ENCODE data around the gene STX1A. TPM values are rescaled to one million over a fixed set of nuclear protein-coding genes. Genes with fewer than 3 reads are reported as not detected.

Gene STX1A
- total and polyA plus RNA-seq, 2 of the 4 experiments (the other 2 are of a cell fraction), result 9.3 to 22.0 TPM

DNA sequence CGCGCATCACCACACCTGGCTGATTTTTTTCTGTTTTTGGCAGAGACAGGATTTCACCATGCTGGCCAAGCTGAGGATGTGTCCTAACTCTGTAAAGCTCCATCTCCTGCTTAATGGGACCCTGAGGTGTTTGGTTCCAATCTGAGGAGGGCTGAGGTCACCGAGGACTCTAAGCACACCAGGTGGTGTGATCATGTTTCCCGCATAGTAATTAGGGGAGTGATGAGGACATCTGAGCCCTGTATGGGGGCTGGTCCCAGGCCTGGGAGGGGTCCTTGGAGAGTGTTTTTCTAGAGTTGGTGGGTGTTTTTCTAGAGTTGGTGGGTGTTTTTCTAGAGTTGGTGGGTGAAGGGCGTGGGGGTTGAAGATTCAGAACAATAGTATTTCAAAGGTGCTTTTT lies 22.1 kb upstream of the STX1A start:
- in situ Hi-C loops (cut with MboI; ENCODE audit: low sequenced_read_pairs), result no loop called here
- dilution Hi-C loops (cut with HindIII; ENCODE audit: low sequenced_read_pairs, unreplicated experiment), result no loop called here
- Histone ChIP-seq H4K8ac (ENCODE audit: low read depth in 2 of 2, low read length in 2 of 2) (no peak overlapping the region), H3K4me2 (ENCODE audit: low read depth, low read length) (no peak overlapping the region), H3K4me3 (ENCODE audit: insufficient read depth, low read depth, low read length) (no peak overlapping the region), H3K23ac (ENCODE audit: low read depth, low read length) (no peak overlapping the region), H3K79me1 (ENCODE audit: low read depth in 1 of 2, low read length in 2 of 2) (peaks cover 5 to 20% of the 10 kb centered on the region in 2 experiments; a peak in 3 of 4 replicates), H3K36me3 (ENCODE audit: control insufficient read depth, insufficient read depth, low read length) (0 out of 2 replicates have a peak, but pooled peaks cover 2% of the 10 kb centered on the region), H2BK20ac (ENCODE audit: low read depth, low read length) (no peak overlapping the region), H3K9me3 (ENCODE audit: control insufficient read depth, insufficient read depth, low read length) (no peaks in the 10 kb centered on the region), H4K20me1 (ENCODE audit: insufficient read depth, low read length) (peaks cover 3% of the 10 kb centered on the region; the same call in 1 of the 2 replicates), H2BK15ac (ENCODE audit: low read depth, low read length) (no peak overlapping the region), H3K27ac (ENCODE audit: insufficient read depth, low read length) (no peak overlapping the region), H2BK5ac (ENCODE audit: low read depth, low read length, poor library complexity, severe bottlenecking) (no peak overlapping the region), H3K27me3 (ENCODE audit: control insufficient read depth, insufficient read depth, low read length) (no peaks in the 10 kb centered on the region), H3K9ac (ENCODE audit: low read depth, low read length) (no peak overlapping the region), H3K18ac (ENCODE audit: low read depth, low read length) (no peak overlapping the region), H2BK120ac (ENCODE audit: low read depth, low read length) (no peak overlapping the region), H3K56ac (ENCODE audit: extremely low read depth, insufficient read depth, low read length) (no peak overlapping the region), H2AFZ (replicated peaks; ENCODE audit: low read length, poor library complexity) (no peak overlapping the region), H3K14ac (replicated peaks; ENCODE audit: low read depth, low read length) (no peak overlapping the region), H4K5ac (ENCODE audit: low read depth, low read length) (no peak overlapping the region), H3K9me1 (ENCODE audit: insufficient read depth, low read length) (peaks cover 8% of the 10 kb centered on the region), H2AK9ac (replicated peaks; ENCODE audit: low read depth, low read length, poor library complexity) (no peak overlapping the region), H3K4ac (ENCODE audit: low read depth, low read length) (no peak overlapping the region; the same call in 1 of the 2 replicates), H3K4me1 (ENCODE audit: control insufficient read depth, insufficient read depth, low read length) (peaks cover 7% of the 10 kb centered on the region), H4K91ac (ENCODE audit: insufficient read depth, low read depth, low read length) (no peak overlapping the region), H2AK5ac (ENCODE audit: low read depth, low read length) (no peak overlapping the region)
- no TSS peak for BruUV-seq (replicated peaks)
- TF ChIP-seq SMC3 (IDR thresholded peaks at IDR 0.05; ENCODE audit: low read depth, low read length) (no peak), RAD21 (IDR thresholded peaks at IDR 0.05; ENCODE audit: low read length) (no peak), NFE2L2 (IDR thresholded peaks at IDR 0.05; ENCODE audit: low read depth, low read length) (no peak), RFX5 (IDR thresholded peaks at IDR 0.05; ENCODE audit: low read depth, low read length) (no peak), RCOR1 (IDR thresholded peaks at IDR 0.05; ENCODE audit: insufficient replicate concordance, low read length) (no peak), MXI1 (IDR thresholded peaks at IDR 0.05; ENCODE audit: borderline replicate concordance, low read depth, low read length) (no peak), FOS (IDR thresholded peaks at IDR 0.05; ENCODE audit: low read depth, low read length) (no peak), MAZ (IDR thresholded peaks at IDR 0.05; ENCODE audit: borderline replicate concordance, low read depth, low read length) (no peak), POLR2A (IDR thresholded peaks at IDR 0.05; ENCODE audit: low read depth, low read length) (no peak), BHLHE40 (IDR thresholded peaks at IDR 0.05; ENCODE audit: low read depth, low read length) (no peak), CHD1 (IDR thresholded peaks at IDR 0.05; ENCODE audit: low read depth, low read length) (no peak)
- TF ChIP-seq, protein P1, sequence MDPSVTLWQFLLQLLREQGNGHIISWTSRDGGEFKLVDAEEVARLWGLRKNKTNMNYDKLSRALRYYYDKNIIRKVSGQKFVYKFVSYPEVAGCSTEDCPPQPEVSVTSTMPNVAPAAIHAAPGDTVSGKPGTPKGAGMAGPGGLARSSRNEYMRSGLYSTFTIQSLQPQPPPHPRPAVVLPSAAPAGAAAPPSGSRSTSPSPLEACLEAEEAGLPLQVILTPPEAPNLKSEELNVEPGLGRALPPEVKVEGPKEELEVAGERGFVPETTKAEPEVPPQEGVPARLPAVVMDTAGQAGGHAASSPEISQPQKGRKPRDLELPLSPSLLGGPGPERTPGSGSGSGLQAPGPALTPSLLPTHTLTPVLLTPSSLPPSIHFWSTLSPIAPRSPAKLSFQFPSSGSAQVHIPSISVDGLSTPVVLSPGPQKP (IDR thresholded peaks at IDR 0.05; ENCODE audit: borderline replicate concordance, low read depth, low read length), result no peak
- TF ChIP-seq, protein P2, sequence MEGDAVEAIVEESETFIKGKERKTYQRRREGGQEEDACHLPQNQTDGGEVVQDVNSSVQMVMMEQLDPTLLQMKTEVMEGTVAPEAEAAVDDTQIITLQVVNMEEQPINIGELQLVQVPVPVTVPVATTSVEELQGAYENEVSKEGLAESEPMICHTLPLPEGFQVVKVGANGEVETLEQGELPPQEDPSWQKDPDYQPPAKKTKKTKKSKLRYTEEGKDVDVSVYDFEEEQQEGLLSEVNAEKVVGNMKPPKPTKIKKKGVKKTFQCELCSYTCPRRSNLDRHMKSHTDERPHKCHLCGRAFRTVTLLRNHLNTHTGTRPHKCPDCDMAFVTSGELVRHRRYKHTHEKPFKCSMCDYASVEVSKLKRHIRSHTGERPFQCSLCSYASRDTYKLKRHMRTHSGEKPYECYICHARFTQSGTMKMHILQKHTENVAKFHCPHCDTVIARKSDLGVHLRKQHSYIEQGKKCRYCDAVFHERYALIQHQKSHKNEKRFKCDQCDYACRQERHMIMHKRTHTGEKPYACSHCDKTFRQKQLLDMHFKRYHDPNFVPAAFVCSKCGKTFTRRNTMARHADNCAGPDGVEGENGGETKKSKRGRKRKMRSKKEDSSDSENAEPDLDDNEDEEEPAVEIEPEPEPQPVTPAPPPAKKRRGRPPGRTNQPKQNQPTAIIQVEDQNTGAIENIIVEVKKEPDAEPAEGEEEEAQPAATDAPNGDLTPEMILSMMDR (conservative IDR thresholded peaks at IDR 0.05; ENCODE audit: low read depth, low read length), result no peak
- POLR2A ChIA-PET (ENCODE audit: unreplicated experiment), result no interaction called here
- CTCF ChIA-PET, result no interaction called here
- intact Hi-C loops (cut with micrococcal nuclease), result loop anchor here (10.0 kb wide), 1 partner anchor 53 kb away; no protein-coding TSS in a partner anchor
- 38% methylated on average over 2 of the region's 5 CpGs; no CpG with 5 or more reads in 1 of the 2 experiments for WGBS, 2 experiments (ENCODE audit: extremely low coverage in 2 of 2, insufficient read length in 1 of 2)
- DNase-seq, result no peak
- ATAC-seq (ENCODE audit: low read depth), result no peak
